ENCODE data around the gene PROX1. TPM values are rescaled to one million over a fixed set of nuclear protein-coding genes. Genes with fewer than 3 reads are reported as not detected.

The PROX1 gene
- total and polyA plus RNA-seq, 9 of the 15 experiments (the other 6 are each of a cell fraction or from before 2014, with no cell fraction given) = 0.14 to 0.22 TPM; not detected in 7

DNA sequence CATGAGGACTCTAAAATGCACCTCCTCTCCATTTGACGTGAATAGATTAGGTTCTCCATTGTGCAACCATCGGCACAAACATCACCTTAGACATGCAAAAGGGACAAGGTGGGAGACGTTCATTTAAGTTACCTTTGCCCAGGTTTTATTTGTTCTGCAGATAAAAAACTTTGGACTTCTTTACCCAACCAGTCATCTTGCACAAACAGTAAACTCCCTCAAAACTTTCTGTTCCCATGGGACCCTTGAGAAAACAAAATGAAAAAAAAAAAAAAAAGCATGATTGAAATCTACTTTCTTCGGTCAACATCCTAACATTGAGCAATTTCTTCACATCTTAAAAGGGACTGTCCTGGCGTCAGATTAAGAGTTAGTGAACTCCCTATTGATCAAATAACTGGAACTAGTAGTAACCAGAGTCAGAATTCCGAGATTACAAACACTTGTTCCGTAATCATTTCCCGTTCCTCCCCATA, 31.4 kb upstream of the PROX1 start:
- Histone ChIP-seq H3K4me2 (ENCODE audit: insufficient read depth, low read length) (no peak overlapping the region), H3K4me1 (replicated peaks in 1 of 2; ENCODE audit: control insufficient read depth in 2 of 2, insufficient read depth in 2 of 2, low read length in 2 of 2) (no peaks in the 10 kb centered on the region), H2AFZ (ENCODE audit: low read depth, low read length) (no peak overlapping the region), H3K9ac (ENCODE audit: insufficient read depth in 1 of 2, low read depth in 2 of 2, low read length in 2 of 2) (no peak overlapping the region), H3K9me1 (ENCODE audit: control insufficient read depth, insufficient read depth, low read length) (no peaks in the 10 kb centered on the region), H3K27me3 (ENCODE audit: control insufficient read depth in 2 of 2, insufficient read depth in 2 of 2, low read length in 2 of 2) (no peaks in the 10 kb centered on the region; a peak in 2 of 5 replicates), H3K79me2 (ENCODE audit: control insufficient read depth, insufficient read depth, low read length) (no peaks in the 10 kb centered on the region), H3K9me3 (replicated peaks; ENCODE audit: control insufficient read depth, insufficient read depth, low read depth, low read length) (no peaks in the 10 kb centered on the region), H3K27ac (ENCODE audit: extremely low read depth, low read depth, low read length) (no peak overlapping the region), H4K20me1 (replicated peaks; ENCODE audit: control insufficient read depth, insufficient read depth, low read length) (no peaks in the 10 kb centered on the region; the same call in 1 of the 2 replicates), H3K36me3 (ENCODE audit: control insufficient read depth, insufficient read depth, low read length) (no peaks in the 10 kb centered on the region), H3K4me3 (no peak overlapping the region)
- in situ Hi-C loops (cut with MboI) (no loop called here), intact Hi-C loops (cut with micrococcal nuclease) (no loop called here)
- no peak for ATAC-seq
- 0% methylated on average over 8 of the region's 8 CpGs for WGBS (ENCODE audit: insufficient coverage, low coverage, missing lambda C conversion rate)
- ChIA-PET POLR2A (no interaction called here), CTCF (ENCODE audit: low intra/inter-chr PET ratio) (no interaction called here)
- FAIRE-seq = no peak
- BruUV-seq (replicated peaks) = no TSS peak
- no peak for DNase-seq (ENCODE audit: extremely low read depth in 1 of 4, low spot score in 3 of 4)
- TF ChIP-seq SRF (CRISPR knock-in tag; IDR thresholded peaks at IDR 0.05) (no peak), RHOXF2B (CRISPR knock-in tag; conservative IDR thresholded peaks at IDR 0.05) (no peak), RBM34 (IDR thresholded peaks at IDR 0.05; ENCODE audit: borderline replicate concordance, insufficient read depth, low read length) (no peak), SP1 (CRISPR knock-in tag; IDR thresholded peaks at IDR 0.05) (no peak), MTA3 (IDR thresholded peaks at IDR 0.05; ENCODE audit: borderline replicate concordance) (no peak), HSF4 (CRISPR knock-in tag; IDR thresholded peaks at IDR 0.05; ENCODE audit: borderline replicate concordance) (no peak), NELFE (IDR thresholded peaks at IDR 0.05; ENCODE audit: insufficient read depth, insufficient read length) (no peak), FOXJ3 (CRISPR knock-in tag; IDR thresholded peaks at IDR 0.05) (no peak), ZNF140 (CRISPR knock-in tag; IDR thresholded peaks at IDR 0.05) (no peak), ZNF23 (CRISPR knock-in tag; IDR thresholded peaks at IDR 0.05) (no peak), SRSF3 (IDR thresholded peaks at IDR 0.05; ENCODE audit: insufficient read depth, low read length) (no peak), MCM3 (IDR thresholded peaks at IDR 0.05) (no peak), KLF13 (tag; IDR thresholded peaks at IDR 0.05; ENCODE audit: borderline replicate concordance, low read depth) (no peak), ZNF274 (IDR thresholded peaks at IDR 0.05; ENCODE audit: borderline replicate concordance, low read depth, low read length) (no peak), ZNF212 (CRISPR knock-in tag; IDR thresholded peaks at IDR 0.05) (no peak), SMARCE1 (IDR thresholded peaks at IDR 0.05) (no peak), TGIF2 (CRISPR knock-in tag; IDR thresholded peaks at IDR 0.05) (no peak), GABPA (tag; conservative IDR thresholded peaks at IDR 0.05; ENCODE audit: low read depth) (no peak)
- TF ChIP-seq, protein P1, sequence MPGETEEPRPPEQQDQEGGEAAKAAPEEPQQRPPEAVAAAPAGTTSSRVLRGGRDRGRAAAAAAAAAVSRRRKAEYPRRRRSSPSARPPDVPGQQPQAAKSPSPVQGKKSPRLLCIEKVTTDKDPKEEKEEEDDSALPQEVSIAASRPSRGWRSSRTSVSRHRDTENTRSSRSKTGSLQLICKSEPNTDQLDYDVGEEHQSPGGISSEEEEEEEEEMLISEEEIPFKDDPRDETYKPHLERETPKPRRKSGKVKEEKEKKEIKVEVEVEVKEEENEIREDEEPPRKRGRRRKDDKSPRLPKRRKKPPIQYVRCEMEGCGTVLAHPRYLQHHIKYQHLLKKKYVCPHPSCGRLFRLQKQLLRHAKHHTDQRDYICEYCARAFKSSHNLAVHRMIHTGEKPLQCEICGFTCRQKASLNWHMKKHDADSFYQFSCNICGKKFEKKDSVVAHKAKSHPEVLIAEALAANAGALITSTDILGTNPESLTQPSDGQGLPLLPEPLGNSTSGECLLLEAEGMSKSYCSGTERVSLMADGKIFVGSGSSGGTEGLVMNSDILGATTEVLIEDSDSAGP (CRISPR knock-in tag; IDR thresholded peaks at IDR 0.05) = no peak

Data from K562 (cell line).